ENCODE results near the gene SSBP3.
A peak's percentile ranks its signal among the peaks of the same experiment; 100 is the strongest.

The SSBP3 gene

DNA sequence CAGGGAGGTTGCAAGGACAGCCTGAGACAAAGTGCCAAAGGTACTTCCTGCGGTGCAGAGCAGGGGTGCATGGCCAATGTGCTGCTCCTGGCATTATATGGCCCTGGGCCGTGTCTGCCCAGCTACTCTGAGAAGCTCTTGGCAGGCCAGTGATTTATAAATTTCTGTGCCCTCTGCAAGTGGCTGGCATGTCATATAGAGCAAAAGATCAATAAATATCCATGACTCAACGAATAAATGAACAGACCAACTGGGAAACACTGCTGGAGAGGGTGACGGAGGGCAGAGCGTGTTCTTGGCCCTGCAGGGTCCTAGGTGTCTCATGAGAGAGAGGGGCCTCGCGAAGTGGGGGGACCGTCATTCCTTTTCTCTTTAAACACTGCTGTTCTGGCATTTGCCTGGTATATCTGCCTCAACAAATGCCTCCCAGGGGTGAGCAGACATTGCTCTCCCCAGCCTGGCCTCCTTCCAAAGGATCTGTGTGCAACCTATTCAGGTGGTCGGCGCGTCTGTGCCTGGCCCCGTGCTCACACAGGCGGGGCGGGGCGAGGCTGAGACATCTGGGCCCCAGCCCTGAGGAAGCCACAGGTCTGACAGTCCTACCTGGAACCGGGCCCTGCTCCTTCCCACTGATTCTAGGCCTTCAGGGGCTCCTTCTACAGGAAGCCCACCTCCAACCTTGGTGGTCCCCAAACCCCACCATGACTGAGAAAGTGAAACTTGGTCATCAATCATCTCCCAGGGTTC is 123.9 kb downstream of the SSBP3 start:
- DNase-seq, result no peak

GRCh38 chr1:54280651-54281050 is 125.5 kb downstream of the SSBP3 start:
- no peak for DNase-seq

GRCh38 chr1:54279457-54279856 is 126.7 kb downstream of the SSBP3 start:
- DNase-seq, result no peak

DNA sequence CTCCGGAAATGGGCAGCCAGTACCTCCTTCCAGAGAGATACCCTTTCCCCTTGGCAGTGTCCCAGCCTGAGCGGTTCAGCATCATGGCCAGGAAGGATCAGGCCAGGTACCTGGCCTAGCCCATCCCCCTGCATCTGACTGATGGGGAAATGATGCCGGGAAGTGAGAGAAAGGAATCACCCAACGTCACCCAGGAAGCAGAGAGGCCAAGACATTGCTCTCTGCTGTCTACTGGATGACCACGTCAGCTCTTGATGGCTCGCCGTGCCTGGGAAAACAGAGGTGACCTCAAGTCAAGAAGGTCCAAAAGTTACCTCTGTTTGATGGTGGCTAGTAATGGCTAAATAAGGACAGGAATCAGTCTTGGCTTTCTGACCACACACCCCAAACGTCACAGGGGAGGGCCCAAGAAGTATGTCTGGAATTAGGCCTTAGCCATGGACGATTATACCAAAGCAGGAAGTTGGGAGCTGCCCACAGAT is 127.2 kb downstream of the SSBP3 start:
- no peak for DNase-seq

DNA sequence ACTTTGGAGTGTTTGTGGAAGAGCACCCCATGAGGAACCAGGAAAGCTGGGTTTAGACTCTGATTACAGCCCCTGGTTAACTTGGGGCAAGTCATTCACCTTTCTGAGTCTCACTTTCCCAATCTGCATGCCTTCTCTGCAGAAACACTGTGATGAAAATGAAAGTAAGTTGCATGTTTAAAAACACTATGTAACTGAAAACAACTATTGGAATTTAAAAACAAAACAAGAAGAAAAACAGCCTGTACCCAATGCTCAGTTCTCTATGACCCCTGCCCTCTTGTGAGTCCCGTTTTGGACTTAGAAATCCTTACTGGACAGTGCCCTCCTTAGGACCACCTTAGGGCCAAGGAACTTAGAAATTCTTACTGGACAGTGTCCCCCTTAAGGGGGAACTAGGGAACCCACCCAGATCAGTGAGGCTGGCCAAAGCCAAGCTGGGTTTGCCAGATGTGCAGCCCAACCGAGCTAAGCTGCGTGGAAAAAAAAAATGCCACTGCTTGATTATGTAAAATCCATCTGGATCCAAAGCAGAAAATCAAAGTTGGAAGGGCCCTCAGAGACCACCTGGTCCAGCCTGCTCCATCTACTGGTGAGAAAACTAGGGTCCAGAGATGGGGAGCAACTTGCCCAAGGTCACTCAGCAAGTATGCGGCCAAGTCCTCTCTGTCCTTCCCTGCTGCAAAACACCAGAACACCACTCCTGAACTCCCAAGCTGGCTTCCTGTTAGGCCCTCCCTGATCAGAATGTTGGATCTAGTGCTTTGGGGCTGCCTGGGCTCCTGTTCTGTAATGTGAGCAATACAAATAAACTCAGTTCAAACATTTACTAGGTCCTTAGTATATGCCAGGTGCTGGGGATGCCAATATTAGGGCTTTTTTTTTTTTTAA is 128.5 kb downstream of the SSBP3 start:
- no peak for DNase-seq

GRCh38 chr1:54276617-54277450 is 129.4 kb downstream of the SSBP3 start:
- DNase-seq, result no peak

DNA sequence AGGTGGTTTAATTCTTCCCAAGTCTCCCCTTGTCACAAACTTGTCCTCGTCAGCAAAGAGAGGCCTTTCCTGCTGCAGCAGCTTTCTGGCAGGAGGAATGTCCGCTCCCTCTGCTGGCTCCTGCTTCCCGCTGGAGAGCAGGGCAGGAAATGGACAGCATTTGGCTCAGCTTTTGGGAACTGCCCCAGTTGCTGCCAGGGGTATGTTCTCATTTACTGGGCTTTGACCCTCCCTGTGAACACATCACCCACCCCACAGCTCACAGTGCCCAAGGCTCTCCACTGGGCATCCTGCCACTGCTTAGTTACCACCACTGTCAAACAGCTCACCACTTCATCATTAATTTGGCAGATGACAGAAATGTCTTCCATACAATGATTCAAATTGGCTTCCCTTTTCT is 130.8 kb downstream of the SSBP3 start:
- no peak for DNase-seq

DNA sequence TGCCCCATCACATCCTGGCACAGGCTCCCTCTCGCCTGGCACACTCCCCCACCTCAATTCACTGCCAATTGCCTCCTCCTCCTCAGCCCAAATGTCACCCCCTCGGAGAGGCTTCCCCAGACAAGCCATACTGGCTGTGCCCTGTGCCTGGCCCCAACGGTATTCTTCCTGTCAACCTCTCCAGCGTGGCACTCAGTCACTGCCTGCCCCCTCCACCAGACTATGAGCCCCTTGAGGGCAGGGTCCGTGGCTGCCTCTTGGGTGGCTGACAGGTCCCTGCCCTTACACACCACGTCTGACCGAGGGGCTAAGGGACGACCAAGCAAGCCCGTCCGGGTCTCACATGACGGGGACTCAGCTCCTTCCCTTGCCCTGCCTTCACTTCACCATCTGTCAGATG is 131.3 kb downstream of the SSBP3 start:
- no peak for DNase-seq

DNA sequence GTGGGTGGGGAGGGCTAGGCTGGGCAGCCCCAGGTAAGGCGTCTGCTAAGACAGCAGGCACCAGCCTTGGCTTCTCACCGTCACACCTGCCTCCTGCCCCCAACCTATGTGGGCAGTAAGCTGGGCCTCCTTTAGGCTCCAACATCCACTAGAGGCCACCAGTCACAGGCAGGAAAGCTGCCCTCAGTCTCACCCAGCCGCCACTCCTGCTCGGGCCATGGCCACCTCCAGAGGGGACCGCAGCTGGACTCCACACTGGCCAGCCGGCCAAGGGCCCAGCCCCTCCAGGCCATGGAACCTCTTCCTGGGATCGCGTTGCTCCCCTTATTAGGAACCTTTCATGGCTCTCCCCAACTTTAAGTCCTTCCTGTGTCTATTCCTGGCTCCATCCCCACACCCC is 131.7 kb downstream of the SSBP3 start:
- no peak for DNase-seq

GRCh38 chr1:54273795-54274163 is 132.4 kb downstream of the SSBP3 start:
- no peak for DNase-seq

GRCh38 chr1:54273092-54273794 is 133.0 kb downstream of the SSBP3 start:
- peak; percentile 94 for DNase-seq

DNA sequence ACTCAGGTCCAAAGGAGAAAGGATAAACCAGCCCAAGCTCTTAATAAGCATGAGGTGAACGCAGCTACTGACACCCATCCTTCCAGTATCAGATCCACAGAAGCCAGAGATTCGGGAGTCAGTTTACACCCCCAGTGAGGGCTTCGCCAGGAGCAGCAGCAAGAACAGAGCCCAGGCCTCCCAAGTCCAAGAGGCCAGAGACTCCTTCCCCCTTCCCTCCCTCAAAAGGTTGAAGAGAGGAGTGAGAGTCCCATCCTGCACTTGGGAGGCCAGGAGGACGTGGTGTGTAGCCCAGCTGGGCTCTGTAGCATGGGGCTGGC is 133.5 kb downstream of the SSBP3 start:
- no peak for DNase-seq

DNA sequence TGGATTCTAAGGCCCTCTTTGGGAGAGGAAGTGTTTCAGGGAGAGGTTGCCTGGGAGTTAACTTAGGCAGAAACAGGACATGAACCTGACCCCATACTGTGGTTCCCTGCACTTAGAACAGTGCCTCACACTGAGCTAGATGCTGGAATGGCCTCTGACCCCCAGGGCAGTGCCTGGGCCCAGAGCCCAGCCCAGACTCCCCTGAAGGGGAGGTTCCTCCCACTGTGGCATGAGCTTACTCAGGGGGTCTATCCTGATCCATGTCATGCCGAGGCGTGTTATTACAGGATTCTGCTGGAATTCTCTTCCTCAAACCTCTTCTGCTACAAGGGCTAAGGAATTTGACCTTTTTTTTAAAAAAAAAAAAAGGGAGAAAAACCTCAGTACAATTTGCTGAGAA is 134.1 kb downstream of the SSBP3 start:
- no peak for DNase-seq

GRCh38 chr1:54271341-54271740 is 134.9 kb downstream of the SSBP3 start:
- DNase-seq, result no peak

DNA sequence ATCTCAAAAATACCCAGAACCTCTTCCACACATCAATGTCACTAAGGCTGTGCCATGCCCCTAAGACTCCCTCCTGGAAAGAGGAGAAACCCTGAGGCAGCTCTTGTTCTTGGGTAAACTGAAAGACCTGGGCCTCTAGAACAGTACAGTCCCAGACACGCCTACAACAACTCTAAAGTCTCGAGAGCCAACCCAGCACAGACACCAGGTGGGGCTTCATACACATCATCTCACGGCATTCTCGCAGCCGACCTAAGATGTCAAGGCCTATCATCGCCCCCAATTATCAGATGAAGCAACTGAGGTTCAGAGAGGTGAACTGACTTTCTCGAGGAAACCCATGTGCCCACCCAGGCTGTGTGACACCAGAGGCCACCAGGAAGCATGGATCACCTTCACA is 135.7 kb downstream of the SSBP3 start:
- no peak for DNase-seq

DNA sequence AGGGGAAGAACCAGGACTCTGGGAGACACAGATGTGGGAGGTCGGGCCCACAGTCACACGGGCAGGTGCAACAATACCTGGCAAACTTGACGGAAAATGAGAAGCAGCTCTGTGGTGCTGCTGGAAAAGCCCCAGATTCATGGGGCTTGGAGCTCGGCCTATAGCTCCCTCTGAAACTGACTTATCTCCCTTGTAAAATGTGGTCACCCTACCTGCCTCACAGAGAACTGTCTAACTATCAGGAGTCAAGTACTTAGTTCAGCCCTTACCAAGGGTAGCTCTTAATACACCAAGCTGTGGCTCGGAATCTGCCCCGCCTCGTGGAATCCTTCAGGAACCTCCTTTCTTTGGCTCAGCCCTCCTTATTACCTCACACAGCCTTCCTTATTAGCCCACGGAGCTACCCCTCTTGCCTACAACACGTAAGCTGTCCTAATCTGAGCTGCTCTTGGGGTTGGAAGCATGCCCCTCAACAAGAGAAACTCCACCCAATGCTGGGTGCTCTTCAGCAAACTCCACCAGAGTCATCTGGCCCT is 137.4 kb downstream of the SSBP3 start:
- DNase-seq, result no peak

DNA sequence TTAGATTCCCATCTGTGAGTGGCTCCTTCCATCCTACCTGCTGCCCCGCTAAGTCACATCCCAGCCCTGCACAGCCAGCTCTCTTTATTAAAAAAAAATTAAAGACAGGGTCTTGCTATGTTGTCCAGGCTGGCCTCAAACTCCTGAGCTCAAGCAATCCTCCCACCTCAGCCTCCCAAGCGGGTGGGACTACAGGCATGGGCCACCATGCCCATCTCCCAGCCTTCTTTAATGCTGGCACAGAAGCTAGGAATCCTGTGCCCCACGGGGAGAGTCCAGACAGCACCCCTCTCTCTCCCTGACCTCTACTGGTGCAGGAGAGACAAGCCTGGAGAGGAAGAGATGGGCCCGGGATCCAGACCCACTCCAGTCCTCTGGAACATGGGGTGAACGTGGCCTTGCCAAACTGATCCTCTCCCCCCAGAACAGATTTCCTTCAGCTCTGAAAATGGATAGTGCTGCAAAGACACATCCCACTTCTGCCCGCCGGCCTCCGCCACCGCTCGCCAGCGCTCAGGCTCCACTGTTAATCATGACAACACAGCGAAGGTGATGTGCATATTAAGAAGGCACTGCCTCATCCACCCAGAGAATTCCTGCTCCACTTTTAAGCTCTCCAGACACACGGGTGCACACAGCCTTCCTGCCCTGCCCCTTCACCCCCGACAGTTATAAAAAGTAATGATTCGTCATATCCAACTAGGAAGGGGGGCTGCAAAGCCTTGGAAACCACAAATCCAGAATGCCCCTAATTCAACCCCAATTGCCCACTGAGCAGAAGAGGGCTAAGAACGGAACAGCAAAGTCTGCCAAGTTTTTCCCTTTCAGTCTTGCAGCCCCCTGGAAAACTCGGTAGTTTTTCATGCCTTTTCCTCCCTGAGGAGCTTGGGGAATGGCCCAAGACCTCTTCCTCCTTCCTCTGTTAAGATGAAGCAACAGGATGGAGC is 138.1 kb downstream of the SSBP3 start:
- no peak for DNase-seq

DNA sequence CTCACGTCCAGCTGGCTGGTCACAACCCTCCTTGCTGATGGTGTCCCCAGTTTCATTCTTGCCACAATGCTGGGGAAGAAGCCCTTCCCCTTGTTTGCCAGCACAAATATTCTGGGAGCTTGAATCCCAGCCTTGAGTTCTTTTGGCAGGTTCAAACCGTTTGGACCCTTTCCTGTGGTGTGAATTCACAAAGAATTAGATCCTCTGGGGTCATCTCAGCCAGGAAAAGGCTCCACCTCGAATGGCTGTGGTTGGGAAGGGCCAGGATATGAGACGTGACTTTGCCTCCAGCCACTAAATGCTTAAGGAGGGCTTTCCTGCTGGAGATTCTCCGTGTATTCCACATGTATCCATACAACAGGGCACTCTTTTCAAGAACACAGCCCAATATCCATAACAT is 139.3 kb downstream of the SSBP3 start:
- DNase-seq, result no peak

GRCh38 chr1:54266195-54266594 is 140.0 kb downstream of the SSBP3 start:
- DNase-seq, result no peak

DNA sequence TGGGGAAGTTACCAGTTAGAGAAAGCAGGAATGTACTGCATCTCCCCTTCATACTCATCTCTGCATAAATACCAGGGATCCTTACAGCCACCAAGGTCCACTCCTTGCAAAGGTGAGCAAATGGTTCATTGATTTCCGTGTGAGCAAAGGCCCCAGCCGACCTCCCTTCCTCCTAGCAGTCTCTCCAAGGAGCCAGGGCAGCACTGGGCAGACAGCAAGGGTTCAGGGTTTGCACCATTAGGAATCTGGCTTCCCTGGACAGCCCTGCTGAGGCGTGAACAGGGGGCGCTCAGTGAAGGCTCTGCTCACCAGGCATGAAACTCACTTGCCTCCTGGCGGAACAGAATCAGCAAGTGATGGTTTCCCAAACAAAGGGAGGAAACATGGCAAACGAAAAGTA is 140.5 kb downstream of the SSBP3 start:
- no peak for DNase-seq

DNA sequence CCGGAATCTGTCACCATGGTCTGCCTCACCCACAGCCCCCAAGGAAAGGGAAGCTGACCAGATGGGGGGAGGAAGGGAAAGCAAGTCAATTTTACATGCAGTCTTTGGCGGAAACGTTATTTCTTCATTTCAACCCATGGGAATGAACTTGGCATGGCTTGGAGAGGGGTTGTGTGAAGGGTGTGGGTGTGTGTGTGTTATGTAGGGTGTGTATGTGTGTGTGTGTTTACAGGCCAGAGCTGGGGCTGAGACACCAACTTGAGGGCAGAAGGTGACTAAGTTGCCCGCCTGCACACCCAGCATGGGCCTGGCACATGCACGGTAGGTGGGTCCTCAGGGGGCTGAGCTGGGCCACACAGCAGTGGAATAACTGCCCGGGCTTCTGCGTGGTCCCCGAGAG is 141.1 kb downstream of the SSBP3 start:
- DNase-seq, result no peak
